HepG2 (cell line): ENCODE measurements around the gene PGC. TPM values are rescaled to one million over a fixed set of nuclear protein-coding genes. Genes with fewer than 3 reads are reported as not detected.

Experiments used
- ARHGAP35 ChIP-seq: sonication (generic); formaldehyde crosslinking; IDR thresholded peaks from 2 replicates; pipeline ENCODE4 v1.9.0; 2022; ENCODE audit warnings: mild to moderate bottlenecking, inconsistent platforms, moderate library complexity, missing genetic modification reagents, borderline replicate concordance
- ATF7 ChIP-seq, 2 experiments: fragments of 450-650 bp in 1 of 2; sonication (generic) in 1 of 2; formaldehyde crosslinking in 1 of 2; IDR thresholded peaks; 2 replicates each; pipeline versions ENCODE4 v1.4.0 to v1.6.1; 2016 to 2020; ENCODE audit warnings: antibody characterized with exemption in 1 of 2, mild to moderate bottlenecking in 1 of 2, missing genetic modification reagents in 1 of 2
- CREBL2 ChIP-seq: sonication (generic); formaldehyde crosslinking; IDR thresholded peaks from 2 replicates; pipeline ENCODE4 v1.8.1; 2023; ENCODE audit warnings: missing genetic modification reagents, mild to moderate bottlenecking, borderline replicate concordance
- ELF1 ChIP-seq: sonication (generic); formaldehyde crosslinking; IDR thresholded peaks from 2 replicates; pipeline ENCODE4 v1.4.0; 2020; ENCODE audit warnings: missing genetic modification reagents
- JARID2 ChIP-seq: sonication (generic); formaldehyde crosslinking; IDR thresholded peaks from 2 replicates; pipeline ENCODE4 v1.8.1; 2023; ENCODE audit warnings: missing genetic modification reagents, inconsistent platforms; ENCODE audit not compliant: insufficient replicate concordance
- MXD3 ChIP-seq: IDR thresholded peaks from 2 replicates; pipeline ENCODE4 v1.6.1; 2016; ENCODE audit warnings: mild to moderate bottlenecking, missing biosample characterization, missing genetic modification reagents
- NPAS2 ChIP-seq: sonication (generic); formaldehyde crosslinking; IDR thresholded peaks from 2 replicates; pipeline ENCODE4 v1.8.0; 2022; ENCODE audit warnings: mild to moderate bottlenecking, missing genetic modification reagents, borderline replicate concordance
- PTBP1 ChIP-seq: fragments of 200-400 bp; formaldehyde crosslinking; IDR thresholded peaks from 2 replicates; pipeline ENCODE4 v1.6.1; 2018; ENCODE audit warnings: low read length, low read depth; ENCODE audit not compliant: poor library complexity, severe bottlenecking
- REXO4 ChIP-seq: sonication (generic); formaldehyde crosslinking; IDR thresholded peaks from 2 replicates; pipeline ENCODE4 v1.8.0; 2022; ENCODE audit warnings: missing genetic modification reagents, mild to moderate bottlenecking, borderline replicate concordance
- STAT5B ChIP-seq: sonication (generic); formaldehyde crosslinking; IDR thresholded peaks from 2 replicates; pipeline ENCODE4 v1.4.0; 2020; ENCODE audit warnings: missing genetic modification reagents
- TBL1XR1 ChIP-seq: fragments of 150-350 bp; IDR thresholded peaks from 2 replicates; pipeline ENCODE4 v1.6.1; 2014; ENCODE audit warnings: borderline replicate concordance, low read length; ENCODE audit not compliant: partially characterized antibody
- ZGPAT ChIP-seq: IDR thresholded peaks from 2 replicates; pipeline ENCODE4 v1.6.1; 2016; ENCODE audit warnings: mild to moderate bottlenecking
- ZNF770 ChIP-seq: sonication (generic); formaldehyde crosslinking; IDR thresholded peaks from 2 replicates; pipeline ENCODE4 v1.5.0; 2020; ENCODE audit warnings: mild to moderate bottlenecking, missing genetic modification reagents
- ZNF772 ChIP-seq: sonication (generic); formaldehyde crosslinking; IDR thresholded peaks from 2 replicates; pipeline ENCODE4 v1.5.0; 2020; ENCODE audit warnings: mild to moderate bottlenecking, missing genetic modification reagents
- ZNF841 ChIP-seq: sonication (generic); formaldehyde crosslinking; IDR thresholded peaks from 2 replicates; pipeline ENCODE4 v1.8.1; 2023; ENCODE audit warnings: missing genetic modification reagents, borderline replicate concordance
- polyA plus RNA-seq, 8 experiments: library from polyadenylated mRNA; depleted of rRNA in 3 of 8; stranded (reverse) in 7 of 8; unstranded in 1 of 8; fragments of >200 nt; fragmentation: Illumina TruSeq in 4 of 8; extraction: Trizol in 4 of 8; gene quantifications; 2 replicates each; pipeline versions ENCODE4 v1.2.1 to v1.2.3, GENCODE V29; 2011 to 2016; ENCODE audit warnings: low read depth in 4 of 8, missing spikeins in 1 of 8, mixed read lengths in 1 of 8; ENCODE audit not compliant: insufficient read depth in 1 of 8
- total RNA-seq, 5 experiments: library from RNA; depleted of rRNA; stranded (reverse); fragments of >200 nt; fragmentation: Illumina TruSeq; extraction: Trizol; gene quantifications; 2 replicates each; pipeline ENCODE4 v1.2.3, GENCODE V29; 2016; ENCODE audit warnings: low read depth in 1 of 5
- TF ChIP-seq, protein P1 (sequence below): sonication (generic); formaldehyde crosslinking; IDR thresholded peaks from 2 replicates; pipeline ENCODE4 v1.4.0; 2020; ENCODE audit warnings: mild to moderate bottlenecking, missing genetic modification reagents, borderline replicate concordance
- TF ChIP-seq, protein P2 (sequence below): sonication (generic); formaldehyde crosslinking; IDR thresholded peaks from 2 replicates; pipeline ENCODE4 v1.4.0; 2020; ENCODE audit warnings: missing genetic modification reagents, borderline replicate concordance
- TF ChIP-seq, protein P3 (sequence below): sonication (generic); formaldehyde crosslinking; IDR thresholded peaks from 2 replicates; pipeline ENCODE4 v1.9.0; 2021; ENCODE audit warnings: missing genetic modification reagents, mild to moderate bottlenecking, borderline replicate concordance

The PGC gene
- total and polyA plus RNA-seq, 2 of the 13 experiments (the other 11 are each of a cell fraction or from before 2014, with no cell fraction given) = 426 to 502 TPM

- peak; percentile 62 for TF ChIP-seq ZNF770 (CRISPR knock-in tag)
- no peak for TF ChIP-seq ZNF841
- peak; percentile 99 for TF ChIP-seq ELF1 (CRISPR knock-in tag)
- peak; percentile 97 for TF ChIP-seq MXD3
- TF ChIP-seq, protein P1, sequence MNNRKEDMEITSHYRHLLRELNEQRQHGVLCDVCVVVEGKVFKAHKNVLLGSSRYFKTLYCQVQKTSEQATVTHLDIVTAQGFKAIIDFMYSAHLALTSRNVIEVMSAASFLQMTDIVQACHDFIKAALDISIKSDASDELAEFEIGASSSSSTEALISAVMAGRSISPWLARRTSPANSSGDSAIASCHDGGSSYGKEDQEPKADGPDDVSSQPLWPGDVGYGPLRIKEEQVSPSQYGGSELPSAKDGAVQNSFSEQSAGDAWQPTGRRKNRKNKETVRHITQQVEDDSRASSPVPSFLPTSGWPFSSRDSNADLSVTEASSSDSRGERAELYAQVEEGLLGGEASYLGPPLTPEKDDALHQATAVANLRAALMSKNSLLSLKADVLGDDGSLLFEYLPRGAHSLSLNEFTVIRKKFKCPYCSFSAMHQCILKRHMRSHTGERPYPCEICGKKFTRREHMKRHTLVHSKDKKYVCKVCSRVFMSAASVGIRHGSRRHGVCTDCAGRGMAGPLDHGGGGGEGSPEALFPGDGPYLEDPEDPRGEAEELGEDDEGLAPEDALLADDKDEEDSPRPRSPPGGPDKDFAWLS (CRISPR knock-in tag) = no peak
- no peak for TF ChIP-seq PTBP1
- TF ChIP-seq TBL1XR1 = no peak
- TF ChIP-seq, protein P2, sequence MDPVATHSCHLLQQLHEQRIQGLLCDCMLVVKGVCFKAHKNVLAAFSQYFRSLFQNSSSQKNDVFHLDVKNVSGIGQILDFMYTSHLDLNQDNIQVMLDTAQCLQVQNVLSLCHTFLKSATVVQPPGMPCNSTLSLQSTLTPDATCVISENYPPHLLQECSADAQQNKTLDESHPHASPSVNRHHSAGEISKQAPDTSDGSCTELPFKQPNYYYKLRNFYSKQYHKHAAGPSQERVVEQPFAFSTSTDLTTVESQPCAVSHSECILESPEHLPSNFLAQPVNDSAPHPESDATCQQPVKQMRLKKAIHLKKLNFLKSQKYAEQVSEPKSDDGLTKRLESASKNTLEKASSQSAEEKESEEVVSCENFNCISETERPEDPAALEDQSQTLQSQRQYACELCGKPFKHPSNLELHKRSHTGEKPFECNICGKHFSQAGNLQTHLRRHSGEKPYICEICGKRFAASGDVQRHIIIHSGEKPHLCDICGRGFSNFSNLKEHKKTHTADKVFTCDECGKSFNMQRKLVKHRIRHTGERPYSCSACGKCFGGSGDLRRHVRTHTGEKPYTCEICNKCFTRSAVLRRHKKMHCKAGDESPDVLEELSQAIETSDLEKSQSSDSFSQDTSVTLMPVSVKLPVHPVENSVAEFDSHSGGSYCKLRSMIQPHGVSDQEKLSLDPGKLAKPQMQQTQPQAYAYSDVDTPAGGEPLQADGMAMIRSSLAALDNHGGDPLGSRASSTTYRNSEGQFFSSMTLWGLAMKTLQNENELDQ = no peak; the same call in 1 of the 2 replicates
- peak; percentile 39; the same call in 1 of the 2 replicates for TF ChIP-seq ARHGAP35
- peak; percentile 97 for TF ChIP-seq ZGPAT
- TF ChIP-seq REXO4 (CRISPR knock-in tag) = no peak; the same call in 1 of the 2 replicates
- no peak for TF ChIP-seq ATF7 (IDR thresholded peaks at IDR 0.05)
- no peak for TF ChIP-seq ATF7 (CRISPR knock-in tag; IDR thresholded peaks at IDR 0.05)
- no peak for TF ChIP-seq NPAS2 (CRISPR knock-in tag)
- TF ChIP-seq CREBL2 = no peak; the same call in 1 of the 2 replicates
- no peak for TF ChIP-seq JARID2 (CRISPR knock-in tag)
- TF ChIP-seq STAT5B (CRISPR knock-in tag) = peak; percentile 53
- TF ChIP-seq ZNF772 (CRISPR knock-in tag) = peak; percentile 88
- TF ChIP-seq, protein P3, sequence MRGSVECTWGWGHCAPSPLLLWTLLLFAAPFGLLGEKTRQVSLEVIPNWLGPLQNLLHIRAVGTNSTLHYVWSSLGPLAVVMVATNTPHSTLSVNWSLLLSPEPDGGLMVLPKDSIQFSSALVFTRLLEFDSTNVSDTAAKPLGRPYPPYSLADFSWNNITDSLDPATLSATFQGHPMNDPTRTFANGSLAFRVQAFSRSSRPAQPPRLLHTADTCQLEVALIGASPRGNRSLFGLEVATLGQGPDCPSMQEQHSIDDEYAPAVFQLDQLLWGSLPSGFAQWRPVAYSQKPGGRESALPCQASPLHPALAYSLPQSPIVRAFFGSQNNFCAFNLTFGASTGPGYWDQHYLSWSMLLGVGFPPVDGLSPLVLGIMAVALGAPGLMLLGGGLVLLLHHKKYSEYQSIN (CRISPR knock-in tag) = no peak
Observed at GRCh38 chr6:41787219-41787917, 40.2 kb upstream of the PGC start, which contains the start of gene TOMM6 (continued).
